DMS153 treated with DMSO at 0.1 percent for 48 hours (cell line): ENCODE data around the gene ZFP57.
"Not testable (repeated sequence)": the region's sequence is repeated elsewhere in the genome, so short reads cannot be mapped to it uniquely, and the experiment has no call there.

Source experiments
- DNase-seq: peaks from one replicate; lab custom pipeline; 2025; ENCODE audit not compliant: unreplicated experiment; lab: John Stamatoyannopoulos, UW

ZFP57 gene

DNA sequence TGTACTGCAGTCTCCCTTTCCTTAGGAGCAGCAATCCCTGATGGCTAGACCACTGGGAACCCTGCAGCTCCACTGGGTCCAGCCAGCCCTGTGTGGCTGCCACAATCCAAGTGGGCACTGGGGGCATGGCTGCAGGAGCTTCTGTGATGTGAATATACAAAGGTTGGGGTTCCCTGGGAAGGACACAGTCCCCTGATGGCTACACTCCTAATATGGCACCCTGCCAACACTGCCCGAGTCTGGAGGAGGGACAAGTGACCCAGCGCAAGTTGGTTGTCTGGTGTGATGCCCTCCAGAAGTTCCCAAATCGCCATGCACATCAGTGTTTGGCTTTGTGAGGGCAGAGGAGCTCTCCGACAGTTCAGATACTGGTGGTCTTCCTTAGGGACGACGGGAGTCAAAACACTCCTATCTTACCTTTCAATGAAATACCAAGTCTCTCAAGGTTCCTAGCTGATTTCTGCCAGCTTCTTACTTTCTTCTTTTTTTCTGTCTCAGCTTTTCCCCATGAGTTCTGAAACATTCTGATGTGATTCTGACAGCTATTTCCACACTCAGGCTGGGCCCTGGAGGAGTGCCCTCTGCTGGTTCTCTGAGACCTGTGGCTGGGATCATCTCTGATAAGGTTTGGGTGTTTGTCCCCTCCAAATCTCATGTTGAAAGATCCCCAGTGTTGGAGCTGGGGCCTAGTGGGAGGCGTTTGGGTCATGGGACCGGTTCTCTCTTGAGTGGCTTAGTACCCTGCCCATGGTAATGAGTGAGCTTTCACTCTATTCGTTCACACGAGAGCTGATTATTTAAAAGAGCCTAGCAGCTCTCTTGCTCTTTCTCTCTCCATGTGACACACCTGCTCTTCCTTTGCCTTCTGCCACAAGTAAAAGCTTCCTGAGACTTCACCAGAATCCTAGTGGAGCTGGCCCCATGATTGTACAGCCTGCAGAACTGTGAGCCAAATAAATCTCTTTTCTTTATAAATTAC, 15.5 kb upstream of the ZFP57 start:
- DNase-seq, result no peak

DNA sequence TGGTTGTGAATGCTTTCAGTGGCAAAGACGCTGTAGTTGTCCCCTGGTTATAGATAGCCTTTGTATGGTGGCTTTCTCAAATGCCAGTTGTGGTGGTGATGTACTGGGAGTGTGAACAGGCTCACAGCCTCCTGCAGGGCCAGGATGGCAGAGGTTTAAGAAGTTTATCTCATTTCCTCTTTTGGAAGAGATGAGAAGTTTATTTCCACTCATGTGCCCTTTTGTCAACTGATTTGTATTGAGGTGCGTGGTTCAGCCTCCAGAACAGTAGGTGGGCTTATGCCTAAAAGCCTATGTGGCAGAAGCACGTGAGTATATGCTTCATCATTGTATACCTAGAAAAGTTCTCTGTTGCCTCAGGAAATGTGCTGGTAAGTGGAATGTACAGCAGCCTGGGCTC, 13.7 kb upstream of the ZFP57 start:
- no peak for DNase-seq

DNA sequence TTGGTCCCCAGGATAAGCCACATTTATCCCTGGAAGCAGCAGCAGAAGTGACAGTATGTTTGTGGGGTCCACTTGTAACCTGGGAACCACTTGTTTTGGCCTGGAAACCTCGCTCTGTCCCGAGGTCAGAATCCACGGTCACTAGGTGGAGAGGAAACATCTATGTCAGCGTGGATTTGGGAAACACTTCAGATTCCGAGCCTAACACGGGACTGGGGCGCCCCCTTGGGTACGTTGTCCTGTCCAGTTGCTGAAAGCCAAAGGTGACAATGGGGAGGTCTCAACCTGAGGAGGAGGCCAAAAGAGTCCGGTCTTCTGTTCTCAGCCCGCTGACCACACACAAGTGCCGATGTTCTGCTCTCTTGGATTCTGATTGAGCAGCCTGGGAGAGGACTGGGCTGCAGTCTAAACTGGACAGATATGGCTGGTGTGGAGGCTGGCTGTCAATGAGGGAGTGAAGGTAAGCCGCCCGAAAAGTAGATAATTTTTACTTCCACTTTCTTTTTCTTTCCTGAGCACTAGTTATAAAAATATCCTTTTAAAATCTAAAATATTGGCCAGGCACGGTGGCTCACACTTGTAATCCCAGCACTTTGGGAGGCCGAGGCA, 4.9 kb upstream of the ZFP57 start:
- DNase-seq, result no peak

DNA sequence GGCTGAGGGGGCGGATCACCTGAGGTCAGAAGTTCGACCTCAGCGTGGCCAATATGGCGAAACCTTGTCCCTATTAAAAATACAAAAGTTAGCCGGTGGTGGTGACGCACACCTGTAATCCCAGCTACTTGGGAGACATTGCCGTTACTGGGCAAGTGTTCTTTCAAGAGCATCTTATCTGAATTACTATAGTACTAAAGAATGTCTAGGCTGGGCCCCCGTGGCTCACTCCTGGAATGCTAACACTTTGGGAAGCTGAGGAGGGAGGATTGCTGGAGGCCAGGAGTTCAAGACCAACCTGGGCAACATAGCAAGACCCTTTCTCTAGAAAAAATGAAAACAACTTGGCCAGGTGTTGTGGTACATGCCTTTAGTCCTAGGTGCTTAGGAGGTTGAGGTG, 859 bp upstream of the ZFP57 start:
- DNase-seq, result no peak

DNA sequence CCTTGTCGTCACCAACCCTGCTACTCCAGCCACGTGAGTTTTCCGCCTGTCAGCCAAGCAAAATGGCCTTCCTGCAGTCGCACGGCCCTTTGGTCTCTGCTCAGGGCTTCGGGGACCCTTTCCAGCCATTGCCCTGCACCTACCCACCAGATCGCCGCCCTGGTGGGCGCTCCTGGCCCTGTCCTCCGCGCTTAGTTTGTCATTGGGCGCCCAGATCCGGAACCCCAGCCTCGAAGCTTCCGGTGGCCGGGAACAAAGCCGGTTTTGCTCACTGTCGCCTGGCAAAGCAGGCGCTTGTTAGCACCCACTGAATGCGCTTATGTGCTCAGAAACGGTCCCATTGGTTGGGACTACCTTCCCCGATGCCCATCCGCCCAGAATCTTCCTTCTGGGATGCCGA, 536 bp downstream of the ZFP57 start:
- no peak for DNase-seq

DNA sequence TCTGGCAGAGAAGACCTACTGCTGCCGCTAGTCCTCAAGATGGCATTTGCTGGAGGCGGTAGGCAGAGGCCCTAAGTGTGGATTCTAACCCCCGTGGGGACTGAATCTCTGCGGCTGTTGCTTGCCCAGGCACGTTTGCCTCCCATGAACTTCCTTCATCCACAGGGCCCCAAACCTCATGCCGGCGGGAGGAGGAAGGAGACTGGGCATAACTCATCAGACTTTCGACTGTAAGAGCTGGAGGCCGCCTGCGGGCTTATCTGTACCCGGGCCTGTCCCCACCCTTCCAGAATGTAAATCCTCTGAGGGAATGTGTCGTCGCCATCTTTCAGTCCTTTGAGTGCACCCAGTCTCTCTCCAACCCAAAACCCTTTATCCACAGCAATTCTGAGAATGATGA, 990 bp downstream of the ZFP57 start:
- DNase-seq, result no peak

DNA sequence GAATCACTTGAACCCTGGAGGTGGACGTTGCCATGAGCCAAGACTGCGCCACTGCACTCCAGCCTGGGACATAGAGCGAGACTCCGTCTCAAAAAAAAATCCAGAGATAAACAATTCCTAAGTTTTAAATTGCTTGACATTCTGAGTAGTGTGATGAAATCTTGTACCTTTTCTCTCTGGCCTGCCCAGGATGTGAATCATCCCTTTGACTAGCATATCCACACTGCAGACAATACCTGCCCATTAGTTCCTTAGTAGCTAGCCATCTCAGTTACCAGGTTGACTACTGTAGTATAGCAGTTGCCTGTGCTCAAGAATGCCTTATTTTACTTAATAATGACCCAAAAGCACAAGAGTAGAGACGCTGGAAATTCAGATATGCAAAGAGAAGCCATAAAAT, 2.8 kb downstream of the ZFP57 start:
- DNase-seq, result no peak

DNA sequence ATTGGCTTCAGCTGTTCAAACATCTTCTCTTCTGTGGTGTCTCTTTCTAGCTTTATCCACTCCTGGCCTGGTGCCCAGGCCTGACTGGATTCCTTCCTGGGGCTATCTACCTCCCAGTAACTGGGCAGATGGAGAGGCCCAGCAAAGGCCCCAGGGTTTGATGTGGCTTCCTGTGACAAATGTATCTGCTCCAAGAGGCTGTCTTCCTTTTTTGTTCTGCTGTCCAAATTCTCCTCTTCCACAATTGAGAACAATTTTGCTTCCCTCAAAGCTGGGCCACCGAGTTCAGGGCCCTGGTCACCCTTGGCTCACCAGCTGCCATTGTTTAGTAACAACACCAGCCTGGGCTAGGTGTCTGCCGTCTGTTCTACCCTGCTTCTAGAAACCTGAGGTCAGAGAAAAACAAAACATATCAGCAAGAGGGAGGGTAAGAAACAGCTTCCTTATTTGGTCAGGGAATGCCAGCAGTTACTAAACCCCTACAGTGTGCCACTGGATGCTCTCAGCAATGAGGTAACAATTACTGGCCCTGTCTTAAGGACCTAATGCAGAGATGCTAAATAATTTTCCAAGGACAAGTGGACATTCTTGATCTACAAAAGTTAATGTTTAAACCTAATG, 3.9 kb downstream of the ZFP57 start:
- DNase-seq, result no peak

DNA sequence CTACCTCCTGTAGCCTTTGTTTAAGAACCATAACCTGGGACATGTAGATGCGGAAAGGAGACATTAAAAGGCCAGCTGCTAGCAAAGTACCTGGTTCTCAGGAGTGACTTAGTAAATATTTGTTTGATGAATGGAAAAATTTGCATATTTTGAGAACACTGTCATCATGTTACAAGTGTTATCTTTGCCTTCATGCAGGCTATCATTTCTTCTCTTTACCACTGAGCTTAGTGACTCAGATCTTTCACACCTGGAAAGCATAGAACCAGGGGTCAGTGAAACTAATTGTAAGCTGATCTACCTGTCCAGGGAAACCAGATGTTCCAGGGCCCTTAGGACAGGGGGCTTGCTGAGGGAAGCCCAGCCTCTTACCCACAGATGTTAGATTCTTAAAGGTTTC, 5.4 kb downstream of the ZFP57 start:
- DNase-seq, result no peak

DNA sequence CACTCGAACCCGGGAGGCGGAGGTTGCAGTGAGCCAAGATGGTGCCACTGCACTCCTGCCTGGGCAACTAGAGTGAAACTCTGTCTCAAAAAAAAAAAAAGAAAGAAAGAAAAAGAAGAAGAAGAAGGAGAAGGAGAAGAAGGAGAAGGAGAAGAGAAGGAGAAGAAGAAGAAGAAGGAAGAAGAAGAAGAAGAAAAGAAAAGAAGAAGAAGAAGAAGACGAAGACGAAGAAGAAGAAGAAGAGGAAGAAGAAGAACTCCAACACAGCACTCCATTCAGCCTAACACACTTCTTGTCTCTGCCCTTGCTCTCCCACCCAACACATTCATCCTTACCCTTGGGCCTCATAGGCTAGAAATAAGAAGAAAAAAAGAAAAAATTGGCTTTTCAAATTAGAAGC, 6.9 kb downstream of the ZFP57 start:
- no peak for DNase-seq

DNA sequence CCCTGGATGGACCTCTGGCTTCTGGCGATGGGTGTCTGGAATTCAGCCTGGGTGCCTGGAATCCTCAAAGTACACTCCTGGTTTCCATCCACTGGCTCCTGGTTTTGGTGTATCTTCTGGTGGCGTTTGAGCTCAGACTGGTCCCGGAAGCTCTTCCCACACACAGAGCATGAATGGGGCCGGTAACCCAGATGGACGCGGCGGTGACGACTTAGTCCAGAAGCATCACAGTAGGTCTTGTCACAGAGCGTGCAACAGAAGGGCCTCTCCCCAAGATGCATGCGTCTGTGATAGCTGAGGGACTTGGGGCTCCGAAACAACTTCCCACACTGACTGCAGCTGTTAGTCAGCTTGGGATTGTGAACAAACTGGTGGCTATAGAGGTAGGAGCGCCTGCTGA, 7.8 kb downstream of the ZFP57 start:
- no peak for DNase-seq

DNA sequence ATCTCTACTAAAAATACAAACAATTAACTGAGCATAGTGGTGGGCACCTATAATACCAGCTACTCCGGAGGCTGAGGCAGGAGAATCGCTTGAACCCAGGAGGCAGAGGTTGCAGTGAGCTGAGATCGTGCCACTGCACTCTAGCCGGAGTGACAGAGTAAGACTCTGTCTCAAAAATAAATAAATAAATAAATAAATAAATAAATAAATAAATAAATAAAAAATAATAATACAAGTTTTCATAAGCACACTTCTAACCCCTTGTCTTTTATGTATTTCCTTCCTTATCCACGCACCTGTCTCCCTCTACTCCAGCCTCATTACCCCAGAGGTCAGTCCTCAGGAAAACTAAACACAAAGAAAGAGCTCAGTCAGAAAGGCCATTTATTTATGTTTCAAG, 8.8 kb downstream of the ZFP57 start:
- not testable (repeated sequence) for DNase-seq

DNA sequence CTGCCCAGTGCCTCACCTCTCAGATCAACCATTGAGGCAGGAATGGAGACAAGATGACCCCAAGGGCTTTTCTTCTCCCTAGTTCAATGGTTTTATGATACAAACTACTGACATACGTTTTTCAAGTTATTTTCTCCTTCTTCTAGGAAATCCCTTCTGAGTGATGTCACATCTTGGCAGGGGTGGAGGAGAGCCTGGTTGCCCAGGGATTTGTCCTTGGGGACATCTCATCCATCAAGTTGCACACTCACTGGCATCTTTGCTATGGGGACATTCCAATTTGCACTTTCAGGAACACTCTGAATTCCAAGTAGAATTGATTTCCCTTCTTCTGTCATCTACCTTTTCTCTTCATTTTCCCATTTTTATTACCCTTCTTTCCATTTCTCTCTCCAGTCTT, 9.9 kb downstream of the ZFP57 start:
- no peak for DNase-seq

DNA sequence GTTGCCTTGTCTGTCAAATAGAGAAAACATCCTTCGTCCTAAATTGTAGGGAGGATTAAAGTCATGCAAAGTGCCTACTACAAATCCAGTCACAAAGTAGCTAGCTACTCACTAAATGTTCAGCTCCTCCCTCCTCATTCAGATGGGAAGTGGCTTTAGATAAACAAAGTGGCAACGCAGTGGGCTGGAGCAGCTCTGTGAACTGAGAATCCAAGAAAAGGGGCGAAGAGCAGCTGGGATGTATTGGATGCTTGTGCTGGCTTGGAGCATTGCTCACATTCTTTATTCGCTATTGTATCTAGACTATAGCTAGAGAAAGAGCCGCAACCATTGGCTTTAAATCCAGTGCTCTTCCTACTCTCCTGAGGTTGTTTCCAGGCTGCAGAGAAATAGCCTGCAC, 13.8 kb downstream of the ZFP57 start:
- DNase-seq, result no peak

DNA sequence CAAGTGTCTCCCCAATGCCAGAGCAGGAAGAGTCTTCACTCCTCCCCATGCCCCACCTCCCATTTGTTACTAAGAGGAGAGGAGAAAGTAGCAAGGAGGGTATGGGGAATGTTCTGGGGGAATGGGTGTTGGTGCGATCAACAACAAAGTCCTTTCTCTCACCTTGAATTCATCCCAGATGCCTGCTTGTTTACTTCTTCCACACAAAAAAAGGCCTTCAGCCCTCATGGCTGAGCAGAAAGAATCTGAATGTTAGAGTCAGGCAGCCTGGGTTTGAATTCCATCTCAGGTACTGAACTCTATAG, 14.2 kb downstream of the ZFP57 start:
- no peak for DNase-seq

DNA sequence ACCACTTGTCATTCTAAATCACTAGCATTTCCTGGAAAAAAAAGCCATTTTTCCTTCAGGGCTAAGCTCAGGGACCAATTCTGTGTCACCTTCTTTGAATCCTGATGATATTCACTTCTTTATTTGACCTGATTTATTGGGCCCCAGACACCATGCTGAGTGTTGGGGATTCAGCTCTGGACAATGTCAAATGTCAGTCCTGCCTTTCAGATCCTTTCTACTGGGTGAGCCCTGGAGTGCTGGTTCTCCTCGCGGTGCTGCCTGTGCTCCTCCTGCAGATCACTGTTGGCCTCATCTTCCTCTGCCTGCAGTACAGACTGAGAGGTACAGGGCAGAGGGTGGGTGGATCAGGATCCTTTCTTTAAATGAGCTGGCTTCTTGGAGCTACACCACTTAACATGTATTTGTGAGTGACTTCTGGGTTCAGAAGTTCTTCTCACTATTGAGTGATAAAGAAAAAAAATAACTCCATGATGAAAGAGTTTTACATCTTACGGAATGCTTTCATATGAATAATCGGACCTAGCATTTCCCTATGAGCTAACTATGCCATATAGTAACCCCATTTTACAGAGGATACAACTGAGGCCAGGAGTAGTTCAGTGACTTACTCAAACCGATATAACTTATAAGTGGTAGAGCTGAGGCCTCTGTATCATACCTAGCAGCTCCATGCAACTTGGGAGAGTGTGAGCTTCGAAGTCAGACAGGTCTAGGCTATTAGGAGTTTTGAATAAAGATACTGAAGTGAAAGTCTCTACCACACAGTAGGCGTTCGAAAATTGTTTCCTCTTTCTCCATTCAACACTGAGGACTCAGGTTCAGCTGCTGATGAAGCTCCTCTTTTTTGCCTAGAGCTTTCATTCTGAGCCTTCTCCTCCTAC, 14.8 kb downstream of the ZFP57 start:
- no peak for DNase-seq

DNA sequence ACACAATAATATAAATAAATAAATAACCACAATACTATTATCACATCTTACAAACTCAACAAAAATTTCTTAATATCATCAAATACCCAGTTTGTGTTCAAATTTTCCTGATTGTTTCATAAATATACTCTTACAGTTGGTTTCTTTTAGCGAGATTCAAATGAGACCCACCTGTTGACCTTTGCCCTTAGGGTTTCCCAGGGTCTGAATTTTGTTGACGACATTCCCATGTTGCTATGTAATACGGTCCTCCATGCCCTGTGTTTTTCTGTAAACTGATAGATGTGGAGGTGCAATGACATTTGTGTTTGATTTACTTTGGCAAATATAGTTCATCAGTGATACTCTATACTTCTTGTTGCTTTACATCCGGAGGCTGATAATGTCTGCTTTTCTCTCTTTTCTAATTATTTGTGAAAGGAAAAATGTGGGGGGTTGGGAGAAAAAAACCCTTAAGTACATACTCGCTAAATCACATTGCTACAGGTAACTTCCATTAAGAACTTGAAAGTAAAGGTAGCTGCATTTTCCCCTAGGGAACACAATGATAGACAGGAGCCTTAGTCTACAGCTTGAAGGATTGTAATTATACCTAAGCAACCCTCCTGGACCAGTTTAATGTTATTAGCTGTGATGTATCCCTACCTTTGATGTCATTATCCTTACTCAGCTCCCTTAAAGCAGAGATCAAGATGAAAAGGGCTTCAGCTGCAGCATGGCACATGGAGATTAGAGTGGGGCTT, 17.5 kb downstream of the ZFP57 start:
- no peak for DNase-seq

DNA sequence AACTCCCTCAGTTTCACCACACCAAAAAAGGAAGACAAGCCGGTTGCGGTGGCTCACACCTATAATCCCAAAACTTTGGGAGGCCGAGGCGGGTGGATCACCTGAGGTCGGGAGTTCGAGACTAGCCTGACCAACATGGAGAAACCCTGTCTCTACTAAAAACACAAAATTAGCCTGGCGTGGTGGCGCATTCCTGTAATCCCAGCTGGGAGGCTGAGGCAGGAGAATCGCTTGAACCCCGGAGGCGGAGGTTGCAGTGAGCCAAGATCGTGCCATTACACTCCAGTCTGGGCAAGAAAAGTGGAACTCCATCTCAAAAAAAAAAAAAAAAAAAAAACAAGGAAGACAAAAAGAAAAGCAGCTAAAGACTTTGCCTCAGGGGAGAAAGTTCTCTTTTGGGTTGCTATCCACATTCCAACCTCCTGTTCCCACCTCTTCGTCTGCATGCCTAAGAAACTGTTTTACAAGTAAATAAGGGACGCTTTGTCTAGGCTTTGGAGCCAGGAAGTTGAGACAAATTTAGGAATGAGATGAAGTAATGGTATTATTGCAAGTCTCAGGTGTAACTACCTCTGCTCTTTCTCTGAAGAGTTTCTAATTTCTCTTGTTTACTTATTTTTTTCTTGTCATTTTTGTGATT, 19.3 kb downstream of the ZFP57 start:
- not testable (repeated sequence) for DNase-seq

DNA sequence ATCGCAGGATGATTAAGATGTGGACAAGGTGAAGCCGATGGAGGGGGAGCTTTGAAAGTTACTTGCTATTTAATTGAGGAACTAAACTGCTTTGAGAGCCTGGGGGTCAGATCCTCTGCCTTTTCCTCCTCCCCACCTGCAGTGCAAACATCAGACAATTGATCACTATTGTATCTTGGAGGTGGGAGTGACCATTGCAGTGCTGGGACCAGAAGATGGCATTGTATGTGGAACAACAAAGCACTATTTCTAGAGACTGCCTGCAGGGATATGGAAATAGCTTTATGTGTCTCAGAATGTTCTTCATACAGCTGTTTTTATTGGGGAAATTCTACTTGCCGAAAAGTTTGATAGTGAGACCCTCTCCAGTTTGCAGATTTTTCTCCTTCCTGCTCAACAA, 19.9 kb downstream of the ZFP57 start:
- DNase-seq, result no peak

DNA sequence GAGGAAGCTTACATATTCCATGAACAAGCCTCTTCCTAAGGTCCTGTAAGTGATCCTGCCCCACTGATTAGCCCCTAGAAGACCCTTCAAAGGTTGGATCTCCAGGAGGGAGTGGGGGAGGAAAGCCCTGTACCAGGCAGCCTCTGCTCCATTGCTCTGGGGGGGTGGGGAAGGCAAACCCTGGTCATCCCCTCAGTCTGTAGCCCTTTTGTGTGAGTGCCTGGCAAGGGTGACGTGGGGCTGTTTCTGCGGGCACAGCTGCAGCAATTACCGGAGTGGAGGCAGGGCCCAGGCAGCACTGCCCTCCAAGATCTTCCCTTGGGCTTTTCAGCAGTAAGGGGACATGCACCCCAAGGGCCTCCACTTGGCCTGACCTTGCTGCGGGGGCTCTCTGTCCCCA, 24.2 kb downstream of the ZFP57 start, which contains the start of gene MOG:
TSS of gene MOG (plus strand) at position 295 of the 400 bp plus-strand sequence. CDS start 118 bp downstream, outside the sequence.
- DNase-seq, result no peak
